ENCODE results near the gene SPRR2B. TPM values are rescaled to one million over a fixed set of nuclear protein-coding genes. Genes with fewer than 3 reads are reported as not detected.
"Not testable (repeated sequence)": the region's sequence is repeated elsewhere in the genome, so short reads cannot be mapped to it uniquely, and the experiment has no call there.

The SPRR2B gene
- total and polyA plus RNA-seq, 4 donors, result not detected

DNA sequence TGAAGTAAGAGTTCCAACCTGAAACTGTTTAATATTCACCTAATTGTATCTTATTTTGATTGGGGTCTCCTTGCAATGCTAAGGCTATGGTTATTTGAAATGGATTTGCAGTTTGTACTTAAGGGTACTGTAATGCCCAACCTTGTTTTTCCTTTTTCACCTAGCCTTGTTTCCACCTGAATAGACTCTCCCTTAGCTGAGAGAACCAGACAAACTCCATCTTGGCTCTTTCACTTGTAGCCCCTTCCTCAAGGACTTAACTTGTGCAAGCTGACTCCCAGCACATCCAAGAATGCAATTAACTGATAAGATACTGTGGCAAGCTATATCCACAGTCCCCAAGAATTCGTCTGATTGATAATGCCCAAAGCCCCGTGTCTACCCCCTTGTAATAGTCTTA, 49.6 kb downstream of the SPRR2B start:
- not testable (repeated sequence) for H3K27ac ChIP-seq (ENCODE audit: low read depth, low read length); H3K9me3 ChIP-seq (ENCODE audit: control insufficient read depth, insufficient read depth, low read length); H3K27me3 ChIP-seq (ENCODE audit: control insufficient read depth, insufficient read depth, low read length); H3K4me1 ChIP-seq (ENCODE audit: control insufficient read depth, insufficient read depth, low read length); H3K36me3 ChIP-seq (ENCODE audit: control insufficient read depth, insufficient read depth, low read length); H3K4me3 ChIP-seq (ENCODE audit: low read depth, low read length); DNase-seq (ENCODE audit: low read depth in 4 of 6, low spot score in 6 of 6)
- WGBS (ENCODE audit: insufficient coverage), result 90% methylated on average over 2 of the region's 2 CpGs

Small RNAs within 50 kb of the gene (small RNA-seq; reads per million reads assigned to genes)
- gene AL356867.1 (ENCODE audit: low replicate concordance), result not detected

Other genes starting within 250 kb of the SPRR2B start
- gene LCE1A, start 244.1 kb downstream of the SPRR2B start, total RNA-seq, result not detected
- not detected for gene LCE1A, start 244.1 kb downstream of the SPRR2B start, polyA plus RNA-seq (ENCODE audit: insufficient read length in 2 of 2)
- not detected for gene LCE6A, start 228.8 kb downstream of the SPRR2B start, total RNA-seq
- not detected for gene LCE6A, start 228.8 kb downstream of the SPRR2B start, polyA plus RNA-seq (ENCODE audit: insufficient read length in 2 of 2)
- gene LCE7A, start 211.6 kb downstream of the SPRR2B start, total RNA-seq, result not detected
- gene LCE7A, start 211.6 kb downstream of the SPRR2B start, polyA plus RNA-seq (ENCODE audit: insufficient read length in 2 of 2), result not detected
- not detected for gene SMCP, start 193.3 kb downstream of the SPRR2B start, total RNA-seq
- gene SMCP, start 193.3 kb downstream of the SPRR2B start, polyA plus RNA-seq (ENCODE audit: insufficient read length in 2 of 2), result not detected
- not detected for gene IVL, start 163.1 kb downstream of the SPRR2B start, total RNA-seq
- gene IVL, start 163.1 kb downstream of the SPRR2B start, polyA plus RNA-seq (ENCODE audit: insufficient read length in 2 of 2), result not detected
- gene SPRR5, start 124.4 kb downstream of the SPRR2B start, total RNA-seq, result not detected
- not detected for gene SPRR5, start 124.4 kb downstream of the SPRR2B start, polyA plus RNA-seq (ENCODE audit: insufficient read length in 2 of 2)
- gene SPRR4, start 101.0 kb downstream of the SPRR2B start, total RNA-seq, result not detected
- not detected for gene SPRR4, start 101.0 kb downstream of the SPRR2B start, polyA plus RNA-seq (ENCODE audit: insufficient read length in 2 of 2)
- not detected for gene SPRR1A, start 87.5 kb downstream of the SPRR2B start, total RNA-seq
- not detected for gene SPRR1A, start 87.5 kb downstream of the SPRR2B start, polyA plus RNA-seq (ENCODE audit: insufficient read length in 2 of 2)
- under 1 TPM in 1 of 2 donors, not detected in 1; 0.39 TPM for gene SPRR3, start 69.9 kb downstream of the SPRR2B start, total RNA-seq
- under 1 TPM; 0.24 to 0.49 TPM for gene SPRR3, start 69.9 kb downstream of the SPRR2B start, polyA plus RNA-seq (ENCODE audit: insufficient read length in 2 of 2)
- gene SPRR1B, start 40.4 kb downstream of the SPRR2B start, total RNA-seq, result not detected
- gene SPRR1B, start 40.4 kb downstream of the SPRR2B start, polyA plus RNA-seq (ENCODE audit: insufficient read length in 2 of 2), result not detected
- gene SPRR2D, start 30.5 kb downstream of the SPRR2B start, total RNA-seq, result not detected
- not detected for gene SPRR2D, start 30.5 kb downstream of the SPRR2B start, polyA plus RNA-seq (ENCODE audit: insufficient read length in 2 of 2)
- not detected for gene SPRR2A, start 14.1 kb downstream of the SPRR2B start, total RNA-seq
- not detected for gene SPRR2A, start 14.1 kb downstream of the SPRR2B start, polyA plus RNA-seq (ENCODE audit: insufficient read length in 2 of 2)
- gene SPRR2E, start 22.9 kb upstream of the SPRR2B start, total RNA-seq, result not detected
- gene SPRR2E, start 22.9 kb upstream of the SPRR2B start, polyA plus RNA-seq (ENCODE audit: insufficient read length in 2 of 2), result not detected
- under 1 TPM in 1 of 2 donors, not detected in 1; 0.22 TPM for gene SPRR2F, start 41.9 kb upstream of the SPRR2B start, total RNA-seq
- gene SPRR2F, start 41.9 kb upstream of the SPRR2B start, polyA plus RNA-seq (ENCODE audit: insufficient read length in 2 of 2), result 1 to 10 TPM; 1.3 TPM
- not detected for gene SPRR2G, start 79.3 kb upstream of the SPRR2B start, total RNA-seq
- under 1 TPM in 1 of 2 donors, not detected in 1; 0.39 TPM for gene SPRR2G, start 79.3 kb upstream of the SPRR2B start, polyA plus RNA-seq (ENCODE audit: insufficient read length in 2 of 2)
- gene LELP1, start 131.8 kb upstream of the SPRR2B start, total RNA-seq, result not detected
- not detected for gene LELP1, start 131.8 kb upstream of the SPRR2B start, polyA plus RNA-seq (ENCODE audit: insufficient read length in 2 of 2)
- gene PRR9, start 146.0 kb upstream of the SPRR2B start, total RNA-seq, result not detected
- not detected for gene PRR9, start 146.0 kb upstream of the SPRR2B start, polyA plus RNA-seq (ENCODE audit: insufficient read length in 2 of 2)
- gene LORICRIN, start 188.1 kb upstream of the SPRR2B start, total RNA-seq, result under 1 TPM in 1 of 2 donors, not detected in 1; 0.22 TPM
- gene LORICRIN, start 188.1 kb upstream of the SPRR2B start, polyA plus RNA-seq (ENCODE audit: insufficient read length in 2 of 2), result under 1 TPM; 0.62 to 0.77 TPM
- not detected for gene PGLYRP3, start 241.3 kb upstream of the SPRR2B start, total RNA-seq
- gene PGLYRP3, start 241.3 kb upstream of the SPRR2B start, polyA plus RNA-seq (ENCODE audit: insufficient read length in 2 of 2), result not detected

All from spinal cord (tissue), 10 donors.